Measurements from ENCODE around the gene ZNF829.

- TF ChIP-seq CTCF (IDR thresholded peaks at IDR 0.05), result no peak
- TF ChIP-seq POLR2A (IDR thresholded peaks at IDR 0.05), result no peak
Measured at GRCh38 chr19:36918090-36918489, 2.0 kb upstream of the ZNF829 start.

Data from heart left ventricle (tissue), 13 donors.